B cell (primary cell): ENCODE results near the gene GPR142. TPM values are rescaled to one million over a fixed set of nuclear protein-coding genes. Genes with fewer than 3 reads are reported as not detected.
A peak's percentile ranks its signal among the peaks of the same experiment; 100 is the strongest.

ENCODE experiments used
- ATAC-seq: fragments of 200-7000 bp; cut with Tn5 transposase; one replicate; pipeline ENCODE4 v1.10.0; 2021; ENCODE audit warnings: low read depth, mild to moderate bottlenecking, moderate number of reproducible peaks, moderate library complexity
- CTCF ChIA-PET: fragments of 350-600 bp; sonication (Branson Sonifier 250); formaldehyde crosslinking; loops from one replicate; lab custom pipeline; 2021; ENCODE audit warnings: antibody characterized with exemption, inconsistent platforms; lab: Charles Lee
- POLR2A ChIA-PET: fragments of 350-600 bp; sonication (Branson Sonifier 250); formaldehyde crosslinking; loops from one replicate; lab custom pipeline; 2021; ENCODE audit warnings: antibody characterized with exemption; lab: Charles Lee
- DNase-seq: peaks from one replicate; pipeline ENCODE4 v3.0.0; 2013
- H2AFZ ChIP-seq: 2 replicates; pipeline ENCODE4 v1.6.1; 2012; ENCODE audit warnings: mild to moderate bottlenecking, low read depth, low read length; ENCODE audit not compliant: insufficient read depth, poor library complexity, severe bottlenecking
- H3K27ac ChIP-seq, 2 donors: 1 replicate in 1 of 2; 2 replicates in 1 of 2; pipeline ENCODE4 v1.5.1; 2012 to 2013; ENCODE audit warnings: low read length in 2 of 2, mild to moderate bottlenecking in 2 of 2, moderate library complexity in 1 of 2
- H3K27me3 ChIP-seq, 4 experiments: fragments of 200-600 bp in 1 of 4; sonication (generic) in 1 of 4; replicated peaks in 1 of 4; 1 replicate in 2 of 4; 2 replicates in 2 of 4; pipeline versions ENCODE4 v1.6.1 to v1.7.0; 2013 to 2016; ENCODE audit warnings: low read length in 3 of 4, mild to moderate bottlenecking in 2 of 4, mixed read lengths in 1 of 4, moderate library complexity in 1 of 4; ENCODE audit not compliant: insufficient read depth in 4 of 4, control insufficient read depth in 3 of 4; ENCODE audit errors: control extremely low read depth in 1 of 4
- H3K36me3 ChIP-seq, 2 experiments: replicated peaks in 1 of 2; 1 replicate in 1 of 2; 2 replicates in 1 of 2; pipeline versions ENCODE4 v1.6.1 to v1.7.1; 2013; ENCODE audit warnings: low read length in 1 of 2; ENCODE audit not compliant: insufficient read depth in 2 of 2, control insufficient read depth in 1 of 2; ENCODE audit errors: control extremely low read depth in 1 of 2, extremely low read depth in 1 of 2
- H3K4me1 ChIP-seq, 2 donors: fragments of 200-600 bp in 1 of 2; sonication (generic) in 1 of 2; 1 replicate in 1 of 2; 2 replicates in 1 of 2; pipeline versions ENCODE4 v1.5.1 to v1.6.1; 2013 to 2017; ENCODE audit warnings: low read length in 2 of 2; ENCODE audit not compliant: control insufficient read depth in 2 of 2, insufficient read depth in 2 of 2
- H3K4me2 ChIP-seq: replicated peaks from 2 replicates; pipeline ENCODE3; 2012; ENCODE audit warnings: mild to moderate bottlenecking, low read depth, low read length; ENCODE audit not compliant: poor library complexity, severe bottlenecking
- H3K4me3 ChIP-seq, 5 experiments: fragments of 200-600 bp in 1 of 5; sonication (generic) in 1 of 5; 1 replicate in 3 of 5; 2 replicates in 2 of 5; pipeline versions ENCODE4 v1.5.1 to v1.7.0; 2011 to 2016; ENCODE audit warnings: low read length in 4 of 5, mild to moderate bottlenecking in 4 of 5, low read depth in 2 of 5, control low read depth in 1 of 5, moderate library complexity in 1 of 5; ENCODE audit not compliant: insufficient read depth in 1 of 5; ENCODE audit errors: control extremely low read depth in 1 of 5, extremely low read depth in 1 of 5
- H3K79me2 ChIP-seq: fragments of 200-600 bp; sonication (generic); one replicate; pipeline ENCODE4 v1.6.0; 2016; ENCODE audit warnings: low read length; ENCODE audit not compliant: control insufficient read depth, insufficient read depth
- H3K9ac ChIP-seq: fragments of 200-600 bp; sonication (generic); 2 replicates; pipeline ENCODE4 v1.6.1; 2017; ENCODE audit warnings: mild to moderate bottlenecking, low read length, moderate library complexity
- H3K9me3 ChIP-seq, 3 donors: one replicate each; pipeline versions ENCODE4 v1.6.1 to v1.7.1; 2013; ENCODE audit warnings: low read length in 2 of 3; ENCODE audit not compliant: control insufficient read depth in 2 of 3, insufficient read depth in 1 of 3; ENCODE audit errors: control extremely low read depth in 1 of 3
- H4K20me1 ChIP-seq: 2 replicates; pipeline ENCODE4 v1.6.0; 2012; ENCODE audit warnings: mild to moderate bottlenecking, low read length; ENCODE audit not compliant: insufficient read depth, control insufficient read depth, poor library complexity, severe bottlenecking
- H3K27ac Mint-ChIP-seq: one replicate; pipeline ENCODE4 v1.8.0; 2021; ENCODE audit warnings: mixed read lengths
- H3K27me3 Mint-ChIP-seq: one replicate; pipeline ENCODE4 v1.8.0; 2021; ENCODE audit warnings: mixed read lengths
- H3K4me1 Mint-ChIP-seq: one replicate; pipeline ENCODE4 v1.8.0; 2021; ENCODE audit warnings: mixed read lengths
- H3K4me3 Mint-ChIP-seq: one replicate; pipeline ENCODE4 v1.8.0; 2021; ENCODE audit warnings: mixed read lengths
- H3K9me3 Mint-ChIP-seq: one replicate; pipeline ENCODE4 v1.8.0; 2022; ENCODE audit warnings: mixed read lengths; ENCODE audit not compliant: insufficient read depth
- EZH2 ChIP-seq: IDR thresholded peaks from 2 replicates; pipeline ENCODE4 v1.6.1; 2012; ENCODE audit warnings: borderline replicate concordance, low read depth, mild to moderate bottlenecking, moderate library complexity, low read length; ENCODE audit not compliant: insufficient read depth, poor library complexity, severe bottlenecking
- WGBS: methylation state at CpG from one replicate; pipeline ENCODE4 v1.1.5; 2013; ENCODE audit warnings: missing lambda C conversion rate; ENCODE audit not compliant: insufficient coverage; 5-methylcytosine and 5-hydroxymethylcytosine counted together
- intact Hi-C: fragments of 100-400 bp; cut with micrococcal nuclease; formaldehyde crosslinking; loops from one replicate; pipeline ENCODE4 v1.10.0; 2022
- polyA plus RNA-seq: library from polyadenylated mRNA; depleted of rRNA; stranded (reverse); fragments of >200 nt; gene quantifications from 2 replicates; pipeline ENCODE4 v1.2.3, GENCODE V29; 2012
- total RNA-seq, 2 donors: library from RNA; stranded (reverse); fragments of 120-200 nt in 1 of 2; gene quantifications; 1 replicate in 1 of 2; 2 replicates in 1 of 2; pipeline versions ENCODE4 v1.2.3 to v1.2.4, GENCODE V29; 2013 to 2022
- TF ChIP-seq, protein P1 (sequence below): fragments of 200-600 bp; IDR thresholded peaks from one replicate; pipeline ENCODE4 v1.8.0; 2022; ENCODE audit warnings: antibody characterized with exemption, mild to moderate bottlenecking

GPR142 gene
- total and polyA plus RNA-seq, 2 donors (not counting 1 experiment from before 2014, with no cell fraction given): not detected

DNA sequence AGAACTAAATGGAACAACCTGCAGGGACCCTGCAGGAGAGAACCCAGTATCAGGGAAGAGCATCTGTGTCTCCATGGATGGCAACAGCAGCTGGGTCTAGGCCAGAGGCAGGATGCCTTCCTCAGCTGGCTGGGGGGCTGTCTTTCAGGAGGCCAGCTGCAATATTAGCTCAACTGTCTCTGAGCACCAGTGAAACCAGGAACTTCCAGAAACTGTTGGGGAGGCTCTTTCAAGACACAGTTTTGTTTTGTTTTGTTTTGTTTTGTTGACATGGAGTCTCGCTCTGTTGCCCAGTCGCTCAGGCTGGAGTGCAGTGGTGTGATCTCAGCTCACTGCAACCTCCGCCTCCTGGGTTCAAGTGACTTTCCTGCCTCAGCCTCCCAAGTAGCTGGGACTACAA, 7.6 kb downstream of the GPR142 start:
- Histone ChIP-seq H3K9ac (no peak overlapping the region), H3K4me2 (no peak overlapping the region), H4K20me1 (no peaks in the 10 kb centered on the region), H3K36me3 (no peaks in the 10 kb centered on the region), H3K79me2 (no peaks in the 10 kb centered on the region), H3K27ac (no peak overlapping the region), H3K4me3 (no peak overlapping the region), H3K27me3 (peaks cover 0 to 23% (median 4%) of the 10 kb centered on the region in 4 experiments), H2AFZ (no peak overlapping the region), H3K4me1 (peaks cover 4 to 8% of the 10 kb centered on the region in 2 donors), H3K9me3 (no peaks in the 10 kb centered on the region)
- WGBS: 100% methylated on average over 2 of the region's 3 CpGs
- ChIA-PET CTCF (interaction anchor here (1.1 to 2.3 kb wide), 2 partner anchors 82 to 158 kb away, joined by 5 to 6 read pairs; no protein-coding TSS in a partner anchor), POLR2A (no interaction called here)
- intact Hi-C loops: no loop called here
- H3K4me3 Mint-ChIP-seq: no peak overlapping the region
- ATAC-seq (no peak), DNase-seq (no peak)
- no peaks in the 10 kb centered on the region for H3K4me1 Mint-ChIP-seq
- H3K27me3 Mint-ChIP-seq: peaks cover 15% of the 10 kb centered on the region
- H3K9me3 Mint-ChIP-seq: no peaks in the 10 kb centered on the region
- TF ChIP-seq EZH2: no peak
- TF ChIP-seq, protein P1, sequence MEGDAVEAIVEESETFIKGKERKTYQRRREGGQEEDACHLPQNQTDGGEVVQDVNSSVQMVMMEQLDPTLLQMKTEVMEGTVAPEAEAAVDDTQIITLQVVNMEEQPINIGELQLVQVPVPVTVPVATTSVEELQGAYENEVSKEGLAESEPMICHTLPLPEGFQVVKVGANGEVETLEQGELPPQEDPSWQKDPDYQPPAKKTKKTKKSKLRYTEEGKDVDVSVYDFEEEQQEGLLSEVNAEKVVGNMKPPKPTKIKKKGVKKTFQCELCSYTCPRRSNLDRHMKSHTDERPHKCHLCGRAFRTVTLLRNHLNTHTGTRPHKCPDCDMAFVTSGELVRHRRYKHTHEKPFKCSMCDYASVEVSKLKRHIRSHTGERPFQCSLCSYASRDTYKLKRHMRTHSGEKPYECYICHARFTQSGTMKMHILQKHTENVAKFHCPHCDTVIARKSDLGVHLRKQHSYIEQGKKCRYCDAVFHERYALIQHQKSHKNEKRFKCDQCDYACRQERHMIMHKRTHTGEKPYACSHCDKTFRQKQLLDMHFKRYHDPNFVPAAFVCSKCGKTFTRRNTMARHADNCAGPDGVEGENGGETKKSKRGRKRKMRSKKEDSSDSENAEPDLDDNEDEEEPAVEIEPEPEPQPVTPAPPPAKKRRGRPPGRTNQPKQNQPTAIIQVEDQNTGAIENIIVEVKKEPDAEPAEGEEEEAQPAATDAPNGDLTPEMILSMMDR: no peak
- no peak overlapping the region for H3K27ac Mint-ChIP-seq

DNA sequence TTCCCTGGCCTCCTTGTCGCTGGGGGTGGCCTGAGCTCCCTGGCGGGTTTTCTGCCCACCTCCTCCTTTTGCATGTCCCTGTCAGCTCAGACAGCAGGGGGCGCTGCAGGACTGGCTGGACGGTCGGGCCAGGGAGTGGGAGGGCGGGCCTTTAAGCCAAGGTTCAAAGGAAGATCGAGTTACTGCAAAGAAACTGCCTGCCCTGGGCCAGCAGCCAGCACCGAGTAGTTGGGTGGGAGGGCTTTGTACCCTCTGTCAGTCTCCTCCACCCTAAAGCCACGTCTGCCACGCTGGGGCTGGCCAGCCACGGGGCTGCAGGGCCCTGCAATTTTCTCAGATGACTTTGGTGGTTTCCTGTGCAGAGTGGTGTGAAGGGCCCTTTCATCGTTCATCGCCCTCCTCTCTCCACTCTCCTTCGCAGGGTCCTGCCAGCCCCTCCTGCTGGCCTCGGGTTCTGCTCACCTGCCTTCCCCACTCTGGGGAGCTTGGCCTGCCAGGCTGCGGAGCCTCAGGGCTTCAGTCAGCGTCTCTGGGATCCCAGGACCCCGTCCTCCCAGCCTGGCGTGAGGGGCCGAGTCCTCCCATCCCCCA, 12.3 kb downstream of the GPR142 start:
- no peaks in the 10 kb centered on the region for H3K4me1 Mint-ChIP-seq
- H3K9ac ChIP-seq: no peak overlapping the region
- H3K36me3 ChIP-seq: no peaks in the 10 kb centered on the region
- H3K27ac ChIP-seq: no peak overlapping the region
- peak overlapping the region; percentile 51 for H3K4me2 ChIP-seq
- H3K4me3 Mint-ChIP-seq: no peak overlapping the region
- CTCF ChIA-PET: interaction anchor here (0.7 to 4.9 kb wide), 29 partner anchors 8 to 486 kb away, joined by 3 to 95 read pairs (median 4); partner anchors contain the start of genes CD300LB, GPR142 and RAB37
- peaks cover 5 to 9% of the 10 kb centered on the region in 2 donors for H3K4me1 ChIP-seq
- H3K9me3 ChIP-seq: no peaks in the 10 kb centered on the region
- POLR2A ChIA-PET: interaction anchor here (0.6 to 1.0 kb wide), 2 partner anchors 75 to 78 kb away, joined by 3 to 5 read pairs; no protein-coding TSS in a partner anchor
- no peak overlapping the region for H3K4me3 ChIP-seq
- peaks cover 0 to 15% (median 3%) of the 10 kb centered on the region in 4 experiments for H3K27me3 ChIP-seq
- peak; percentile 73 for ATAC-seq
- no peaks in the 10 kb centered on the region for H3K9me3 Mint-ChIP-seq
- no peak overlapping the region for H3K27ac Mint-ChIP-seq
- TF ChIP-seq, protein P1: peak; percentile 76
- no peak for TF ChIP-seq EZH2
- H3K27me3 Mint-ChIP-seq: peaks cover 19% of the 10 kb centered on the region
- no peaks in the 10 kb centered on the region for H3K79me2 ChIP-seq
- H2AFZ ChIP-seq: peak overlapping the region; percentile 30
- H4K20me1 ChIP-seq: no peaks in the 10 kb centered on the region
- DNase-seq: peak; percentile 83
- 9% methylated on average over 14 of the region's 20 CpGs for WGBS
- intact Hi-C loops: loop anchor here (1.0 kb wide), 1 partner anchor 78 kb away; no protein-coding TSS in a partner anchor
